PC-3 (cell line): ENCODE results near the gene SETBP1. TPM values are rescaled to one million over a fixed set of nuclear protein-coding genes. Genes with fewer than 3 reads are reported as not detected.

Experiments used
- ATAC-seq: fragments of 200-7000 bp; cut with Tn5 transposase; 2 replicates; pipeline ENCODE4 v1.9.1; 2020; ENCODE audit warnings: mild to moderate bottlenecking, moderate library complexity
- BruUV-seq: library from RNA; stranded (reverse); fragments of 400-500 nt; replicated peaks from 2 replicates; lab custom pipeline; 2021; lab: Mats Ljungman, UMichigan
- CTCF ChIA-PET: fragments of 300-600 bp; sonication (Branson Sonifier 250); formaldehyde crosslinking; loops from one replicate; lab custom pipeline; 2022; ENCODE audit warnings: antibody characterized with exemption; lab: Charles Lee
- POLR2A ChIA-PET: fragments of 300-600 bp; sonication (Branson Sonifier 250); formaldehyde crosslinking; loops from one replicate; lab custom pipeline; 2022; ENCODE audit warnings: antibody characterized with exemption; ENCODE audit not compliant: unreplicated experiment; lab: Charles Lee
- DNase-seq: peaks from one replicate; pipeline ENCODE4 v3.0.0-alpha.2; 2015
- H2AFZ ChIP-seq: fragments of 300-600 bp; sonication (generic); 2 replicates; pipeline ENCODE4 v1.6.0; 2016; ENCODE audit warnings: antibody characterized with exemption, low read length
- H3F3A ChIP-seq: fragments of 300-600 bp; sonication (generic); one replicate; pipeline ENCODE4 v1.6.0; 2017; ENCODE audit warnings: antibody characterized with exemption, low read length, control low read depth, mild to moderate bottlenecking; ENCODE audit not compliant: unreplicated experiment
- H3K27ac ChIP-seq: fragments of 300-600 bp; sonication (generic); 2 replicates; pipeline ENCODE4 v1.5.1; 2016; ENCODE audit warnings: mild to moderate bottlenecking, low read length
- H3K27me3 ChIP-seq: fragments of 300-600 bp; sonication (generic); 2 replicates; pipeline ENCODE4 v1.6.1; 2016; ENCODE audit warnings: low read length, mixed read lengths
- H3K36me3 ChIP-seq: fragments of 300-600 bp; sonication (generic); 2 replicates; pipeline ENCODE4 v1.6.1; 2016; ENCODE audit warnings: low read depth, mixed run types, low read length, mixed read lengths
- H3K4me1 ChIP-seq: fragments of 300-600 bp; sonication (generic); 2 replicates; pipeline ENCODE4 v1.5.1; 2016; ENCODE audit warnings: low read length; ENCODE audit not compliant: insufficient read depth
- H3K4me2 ChIP-seq: fragments of 300-600 bp; sonication (generic); 2 replicates; pipeline ENCODE4 v1.6.0; 2016; ENCODE audit warnings: low read length
- H3K4me3 ChIP-seq: fragments of 300-600 bp; sonication (generic); 2 replicates; pipeline ENCODE4 v1.5.1; 2016; ENCODE audit warnings: mild to moderate bottlenecking, low read length, mixed read lengths
- H3K79me2 ChIP-seq: fragments of 300-600 bp; sonication (generic); 2 replicates; pipeline ENCODE4 v1.6.1; 2017; ENCODE audit warnings: low read length, mixed read lengths
- H3K9ac ChIP-seq: fragments of 300-600 bp; sonication (generic); 2 replicates; pipeline ENCODE4 v1.6.0; 2016; ENCODE audit warnings: mild to moderate bottlenecking, low read length
- H3K9me2 ChIP-seq: fragments of 300-600 bp; sonication (generic); replicated peaks from 2 replicates; pipeline ENCODE4 v1.6.1; 2016; ENCODE audit warnings: mixed run types, low read length, mixed read lengths
- H3K9me3 ChIP-seq: fragments of 300-600 bp; sonication (generic); 2 replicates; pipeline ENCODE4 v1.6.1; 2016; ENCODE audit warnings: low read length, mixed read lengths
- H4K20me1 ChIP-seq: fragments of 300-600 bp; sonication (generic); 2 replicates; pipeline ENCODE4 v1.6.1; 2016; ENCODE audit warnings: low read length, mixed read lengths
- EZH2 ChIP-seq: fragments of 300-600 bp; sonication (generic); IDR thresholded peaks from one replicate; pipeline ENCODE4 v1.6.1; 2017; ENCODE audit warnings: antibody characterized with exemption, mild to moderate bottlenecking, low read length; ENCODE audit not compliant: unreplicated experiment
- EZH2phosphoT487 ChIP-seq: fragments of 300-600 bp; sonication (generic); IDR thresholded peaks from 2 replicates; pipeline ENCODE4 v1.6.1; 2018; ENCODE audit warnings: mild to moderate bottlenecking, antibody characterized with exemption, low read length, borderline replicate concordance
- intact Hi-C: fragments of 100-400 bp; cut with micrococcal nuclease; formaldehyde crosslinking; loops from 2 replicates; pipeline ENCODE4 v1.9.0; 2023
- total RNA-seq: library from RNA; depleted of rRNA; stranded (reverse); fragments of >200 nt; gene quantifications from 2 replicates; pipeline ENCODE4 v1.2.3, GENCODE V29; 2014
- TF ChIP-seq, protein P1 (sequence below): fragments of 300-600 bp; sonication (generic); conservative IDR thresholded peaks from 2 replicates; pipeline ENCODE4 v1.5.1; 2017; ENCODE audit warnings: antibody characterized with exemption, low read depth, mild to moderate bottlenecking, low read length

Gene SETBP1
- total RNA-seq, 1 experiment from 2014 or later, result 2.3 TPM

DNA sequence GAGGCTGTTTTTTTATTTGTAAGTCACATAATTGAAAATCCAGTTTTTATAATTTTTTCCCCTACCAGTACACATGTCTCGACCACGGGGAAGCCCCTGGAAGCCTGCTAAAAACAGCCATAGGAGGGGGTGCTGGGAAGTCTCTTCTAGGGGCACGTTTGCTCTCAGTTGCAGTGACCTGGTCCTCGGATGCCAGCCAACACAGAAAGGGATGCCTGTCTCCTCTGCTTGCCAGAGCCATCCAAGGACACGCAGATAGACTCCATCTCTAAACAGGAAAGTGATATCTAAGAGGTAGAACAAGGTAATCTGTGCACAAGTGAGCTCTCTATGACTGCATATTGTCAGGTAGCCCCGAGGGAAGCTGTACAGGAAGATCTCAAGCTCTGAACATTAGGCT, 255.8 kb downstream of the SETBP1 start:
- no TSS peak for BruUV-seq
- Histone ChIP-seq H3K27me3 (no peaks in the 10 kb centered on the region), H3K9me2 (no peaks in the 10 kb centered on the region), H3K9ac (no peak overlapping the region), H3K79me2 (no peaks in the 10 kb centered on the region), H3F3A (no peaks in the 10 kb centered on the region), H3K4me3 (no peak overlapping the region), H3K36me3 (no peaks in the 10 kb centered on the region), H3K4me2 (no peak overlapping the region), H3K4me1 (no peaks in the 10 kb centered on the region), H4K20me1 (no peaks in the 10 kb centered on the region), H3K9me3 (no peaks in the 10 kb centered on the region), H3K27ac (no peak overlapping the region), H2AFZ (no peak overlapping the region)
- intact Hi-C loops, result no loop called here
- ATAC-seq, result no peak
- POLR2A ChIA-PET, result no interaction called here
- CTCF ChIA-PET, result no interaction called here
- DNase-seq, result no peak
- TF ChIP-seq EZH2phosphoT487, result no peak
- TF ChIP-seq, protein P1, sequence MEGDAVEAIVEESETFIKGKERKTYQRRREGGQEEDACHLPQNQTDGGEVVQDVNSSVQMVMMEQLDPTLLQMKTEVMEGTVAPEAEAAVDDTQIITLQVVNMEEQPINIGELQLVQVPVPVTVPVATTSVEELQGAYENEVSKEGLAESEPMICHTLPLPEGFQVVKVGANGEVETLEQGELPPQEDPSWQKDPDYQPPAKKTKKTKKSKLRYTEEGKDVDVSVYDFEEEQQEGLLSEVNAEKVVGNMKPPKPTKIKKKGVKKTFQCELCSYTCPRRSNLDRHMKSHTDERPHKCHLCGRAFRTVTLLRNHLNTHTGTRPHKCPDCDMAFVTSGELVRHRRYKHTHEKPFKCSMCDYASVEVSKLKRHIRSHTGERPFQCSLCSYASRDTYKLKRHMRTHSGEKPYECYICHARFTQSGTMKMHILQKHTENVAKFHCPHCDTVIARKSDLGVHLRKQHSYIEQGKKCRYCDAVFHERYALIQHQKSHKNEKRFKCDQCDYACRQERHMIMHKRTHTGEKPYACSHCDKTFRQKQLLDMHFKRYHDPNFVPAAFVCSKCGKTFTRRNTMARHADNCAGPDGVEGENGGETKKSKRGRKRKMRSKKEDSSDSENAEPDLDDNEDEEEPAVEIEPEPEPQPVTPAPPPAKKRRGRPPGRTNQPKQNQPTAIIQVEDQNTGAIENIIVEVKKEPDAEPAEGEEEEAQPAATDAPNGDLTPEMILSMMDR, result no peak
- no peak for TF ChIP-seq EZH2

DNA sequence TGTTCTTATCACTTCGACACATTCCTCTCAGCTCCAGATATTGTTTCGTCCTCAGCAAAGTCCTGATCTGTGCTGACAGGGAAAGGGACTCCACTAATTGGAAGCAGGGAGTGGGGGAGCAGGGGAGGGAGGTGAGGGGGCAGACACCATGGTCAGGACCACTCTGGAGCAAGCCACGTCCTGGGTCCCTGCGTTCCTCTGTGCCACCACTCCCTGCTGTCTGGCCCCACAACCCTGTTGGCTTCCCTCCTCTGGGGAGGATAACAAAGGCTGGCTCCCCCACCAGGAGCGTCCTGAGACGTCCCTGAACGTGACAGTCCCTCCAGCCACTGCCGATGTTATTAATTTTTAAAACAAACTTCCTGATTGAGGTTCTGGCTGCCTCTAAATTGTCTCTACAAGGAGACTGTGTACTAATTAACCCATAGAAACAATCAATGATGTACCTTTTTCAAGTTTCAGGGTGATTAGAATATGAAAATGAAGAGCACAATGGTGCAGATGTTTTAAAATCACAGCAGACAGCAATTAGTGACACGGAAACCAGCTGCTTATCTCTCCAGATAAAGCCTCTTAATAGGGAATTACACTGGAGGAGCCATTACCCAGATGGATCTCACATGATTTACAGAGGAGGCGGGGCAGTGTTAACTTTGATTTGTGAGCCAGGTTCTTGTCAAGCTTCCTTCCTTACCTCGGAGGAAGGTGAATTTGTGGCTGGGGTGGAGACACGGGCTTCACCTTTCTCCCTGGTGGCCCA, 257.5 kb downstream of the SETBP1 start:
- intact Hi-C loops, result no loop called here
- Histone ChIP-seq H3K4me3 (no peak overlapping the region), H2AFZ (no peak overlapping the region), H3K9me3 (no peaks in the 10 kb centered on the region), H3K79me2 (no peaks in the 10 kb centered on the region), H3K27me3 (no peaks in the 10 kb centered on the region), H4K20me1 (no peaks in the 10 kb centered on the region), H3K27ac (no peak overlapping the region), H3K9me2 (no peaks in the 10 kb centered on the region), H3F3A (no peaks in the 10 kb centered on the region), H3K4me2 (no peak overlapping the region), H3K9ac (no peak overlapping the region), H3K36me3 (no peaks in the 10 kb centered on the region), H3K4me1 (no peaks in the 10 kb centered on the region)
- CTCF ChIA-PET, result no interaction called here
- no TSS peak for BruUV-seq
- ATAC-seq, result no peak
- POLR2A ChIA-PET, result no interaction called here
- TF ChIP-seq EZH2 (no peak), EZH2phosphoT487 (no peak)
- TF ChIP-seq, protein P1, result no peak
- DNase-seq, result no peak
